ENCODE measurements around the gene UNC93A. TPM values are rescaled to one million over a fixed set of nuclear protein-coding genes. Genes with fewer than 3 reads are reported as not detected.
A peak's percentile ranks its signal among the peaks of the same experiment; 100 is the strongest.
"Not testable (repeated sequence)": the region's sequence is repeated elsewhere in the genome, so short reads cannot be mapped to it uniquely, and the experiment has no call there.

Gene UNC93A
- total RNA-seq, 2 experiments from 2014 or later: not detected

DNA sequence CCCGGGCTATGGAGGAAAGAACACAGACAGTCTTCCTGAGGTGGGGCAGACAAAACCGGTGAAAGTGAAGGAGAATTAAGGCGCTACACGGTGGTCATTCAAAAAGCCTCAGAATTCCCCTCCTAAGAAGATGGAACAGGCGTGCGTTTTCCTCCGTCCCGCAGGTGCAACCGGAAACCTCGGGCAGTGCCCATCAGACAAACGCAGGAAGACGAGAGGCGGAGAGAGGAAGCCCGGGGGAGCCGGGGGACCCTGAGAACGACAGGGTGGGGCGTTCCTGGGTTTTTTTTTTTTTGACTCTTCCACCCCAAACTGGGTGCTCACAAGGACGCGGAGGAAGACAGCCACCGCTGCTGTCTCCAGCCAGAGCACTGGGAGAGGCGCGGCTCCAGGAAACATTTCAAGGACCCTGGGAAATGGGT is 59.2 kb downstream of the UNC93A start:
- Mint-ChIP-seq H3K27me3 (peaks cover 29% of the 10 kb centered on the region), H3K9me3 (no peaks in the 10 kb centered on the region), H3K4me3 (peak overlapping the region; percentile 83), H3K27ac (peak overlapping the region; percentile 78), H3K36me3 (no peaks in the 10 kb centered on the region), H3K4me1 (peaks cover 20% of the 10 kb centered on the region)
- DNase-seq: no peak

DNA sequence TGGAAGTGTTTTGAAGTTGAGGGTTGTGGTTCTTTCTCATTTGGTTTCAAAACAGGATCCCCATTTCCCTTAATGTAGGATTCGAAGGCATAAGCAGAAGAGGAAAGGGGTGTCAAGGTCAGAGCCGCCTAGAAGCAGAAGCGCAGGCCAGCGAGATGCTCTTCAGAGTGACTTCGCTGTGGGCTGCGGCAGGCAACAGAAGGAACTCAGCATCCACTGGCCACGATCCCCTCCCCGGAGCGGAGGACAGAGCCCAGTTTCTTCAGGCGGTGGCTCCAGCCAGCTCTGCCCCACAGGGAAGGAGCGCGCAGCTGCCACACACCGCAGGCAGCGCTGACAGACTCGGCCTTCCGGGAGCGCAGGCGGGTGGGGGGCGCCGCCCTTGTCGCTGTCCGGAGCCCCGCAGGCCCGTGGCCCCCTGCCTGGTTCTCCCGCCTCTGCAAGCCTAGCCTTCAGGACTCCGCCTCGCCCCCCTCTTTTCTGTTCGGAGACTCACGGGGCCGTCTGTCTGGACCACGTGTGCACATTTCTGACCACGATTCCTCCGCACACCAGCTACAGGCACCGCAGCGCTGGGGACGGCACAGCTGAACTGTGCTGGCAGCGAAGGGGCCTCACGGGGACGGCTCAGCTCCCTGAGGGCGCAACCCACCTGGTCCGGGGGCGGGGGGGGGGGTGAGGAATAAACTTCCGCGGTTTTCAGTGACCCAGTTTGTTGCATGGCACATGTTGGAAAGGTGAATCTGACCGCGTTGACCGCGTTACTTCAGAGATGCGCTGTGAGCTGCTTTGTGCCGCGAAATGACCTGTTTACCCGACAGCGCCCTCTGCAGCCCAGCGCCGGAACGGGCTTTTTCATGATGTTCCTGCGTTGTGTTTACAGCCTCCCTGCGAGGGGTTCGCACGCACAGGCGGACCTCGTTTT is 59.9 kb downstream of the UNC93A start:
- Mint-ChIP-seq H3K27ac (peak overlapping the region; percentile 76), H3K36me3 (no peaks in the 10 kb centered on the region), H3K9me3 (no peaks in the 10 kb centered on the region), H3K4me3 (peak overlapping the region; percentile 83), H3K4me1 (peaks cover 20% of the 10 kb centered on the region), H3K27me3 (peaks cover 32% of the 10 kb centered on the region)
- peak; percentile 87 for DNase-seq

- Mint-ChIP-seq H3K27ac (peak overlapping the region; percentile 81), H3K4me3 (peak overlapping the region; percentile 83), H3K36me3 (no peaks in the 10 kb centered on the region), H3K27me3 (peaks cover 32% of the 10 kb centered on the region), H3K9me3 (no peaks in the 10 kb centered on the region), H3K4me1 (peaks cover 20% of the 10 kb centered on the region)
- DNase-seq: no peak
These were observed 60.7 kb downstream of the UNC93A start for GRCh38 chr6:167351656-167352345.

DNA sequence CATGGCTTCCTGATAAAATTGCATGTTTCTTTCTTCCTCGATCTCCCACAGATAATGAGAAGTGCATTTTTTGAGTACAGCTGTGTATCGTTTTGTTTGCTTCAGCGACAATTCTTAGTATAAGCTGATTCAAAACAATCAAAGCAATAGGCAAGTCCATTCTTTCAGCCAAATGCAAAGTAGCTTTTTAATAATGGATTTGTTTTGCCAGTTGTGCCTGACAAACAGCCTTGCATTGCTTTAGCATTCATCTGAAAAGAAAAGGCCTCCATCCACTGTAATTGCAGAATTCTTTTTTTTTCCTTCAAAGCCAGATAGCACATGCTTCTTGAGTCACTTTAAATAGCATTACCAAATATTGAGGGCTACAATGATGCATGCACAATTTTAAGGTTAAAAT is 65.8 kb downstream of the UNC93A start:
- DNase-seq: no peak
- peaks cover 5% of the 10 kb centered on the region for H3K4me1 Mint-ChIP-seq
- no peak overlapping the region for H3K27ac Mint-ChIP-seq
- H3K27me3 Mint-ChIP-seq: peaks cover 19% of the 10 kb centered on the region
- no peaks in the 10 kb centered on the region for H3K9me3 Mint-ChIP-seq
- no peaks in the 10 kb centered on the region for H3K36me3 Mint-ChIP-seq
- no peak overlapping the region for H3K4me3 Mint-ChIP-seq

- H3K9me3 Mint-ChIP-seq, H3K4me3 Mint-ChIP-seq, H3K4me1 Mint-ChIP-seq, H3K36me3 Mint-ChIP-seq, H3K27ac Mint-ChIP-seq, DNase-seq: not testable (repeated sequence)
- H3K27me3 Mint-ChIP-seq: peaks cover 14% of the 10 kb centered on the region
These were observed 67.3 kb downstream of the UNC93A start for GRCh38 chr6:167358394-167358793.

GRCh38 chr6:167361170-167361569 is 70.1 kb downstream of the UNC93A start:
- H3K36me3 Mint-ChIP-seq: not testable (repeated sequence)

More at GRCh38 chr6:167361170-167361569, 70.1 kb downstream of the UNC93A start:
- not testable (repeated sequence) for DNase-seq, H3K4me3 Mint-ChIP-seq, H3K4me1 Mint-ChIP-seq, H3K9me3 Mint-ChIP-seq, H3K27ac Mint-ChIP-seq, H3K27me3 Mint-ChIP-seq

Other genes with a start within 250 kb of the UNC93A start
- under 1 TPM in 1 of 2 experiments, not detected in 1; 0.44 TPM for gene CCR6, start 168.2 kb upstream of the UNC93A start, total RNA-seq
- gene GPR31, start 133.3 kb upstream of the UNC93A start, total RNA-seq: not detected
- not detected for gene TTLL2, start 33.8 kb downstream of the UNC93A start, total RNA-seq